WTC11 (cell line): ENCODE results near the gene TMEM144.

Source experiments
- GTF2I ChIP-seq: fragments of 250-450 bp; sonication (Bioruptor Pico); conservative IDR thresholded peaks from 2 replicates; pipeline ENCODE4 v1.4.0; 2021; ENCODE audit warnings: mild to moderate bottlenecking
- NFE2L1 ChIP-seq: sonication (generic); formaldehyde crosslinking; IDR thresholded peaks from 2 replicates; pipeline ENCODE4 v1.8.1; 2023; ENCODE audit warnings: missing genetic modification reagents
- TP53 ChIP-seq: sonication (generic); formaldehyde crosslinking; IDR thresholded peaks from 2 replicates; pipeline ENCODE4 v1.8.1; 2023; ENCODE audit warnings: mild to moderate bottlenecking, missing genetic modification reagents
- TF ChIP-seq, protein P1 (sequence below): fragments of 200-600 bp; IDR thresholded peaks from 2 replicates; pipeline ENCODE4 v1.8.0; 2022; ENCODE audit warnings: antibody characterized with exemption
- TF ChIP-seq, protein P2 (sequence below): sonication (generic); formaldehyde crosslinking; IDR thresholded peaks from 2 replicates; pipeline ENCODE4 v1.8.1; 2023; ENCODE audit warnings: mild to moderate bottlenecking, missing genetic modification reagents, moderate library complexity
- TF ChIP-seq, protein P3 (sequence below): sonication (generic); formaldehyde crosslinking; IDR thresholded peaks from 2 replicates; pipeline ENCODE4 v1.8.1; 2023; ENCODE audit warnings: mild to moderate bottlenecking, missing genetic modification reagents

DNA sequence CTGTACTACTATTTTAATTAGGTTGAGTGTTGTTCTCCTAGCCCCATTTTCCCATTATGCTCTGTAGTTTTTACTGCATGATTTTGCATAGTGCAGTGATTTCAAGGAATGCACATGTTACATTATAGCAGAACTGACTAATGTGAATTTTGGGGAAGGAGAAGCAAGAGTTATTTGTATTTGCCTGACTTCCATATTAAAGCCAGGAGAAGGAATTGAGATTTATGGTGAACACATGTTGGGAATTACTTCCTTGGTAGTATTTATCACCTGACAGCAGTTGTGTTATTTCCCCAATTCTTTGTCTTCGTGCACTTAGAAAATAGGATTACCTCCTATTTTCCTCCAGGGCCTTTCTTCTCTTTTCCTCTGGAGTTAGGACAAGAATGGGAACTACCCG lies 3.2 kb downstream of the TMEM144 start:
- TF ChIP-seq, protein P1, sequence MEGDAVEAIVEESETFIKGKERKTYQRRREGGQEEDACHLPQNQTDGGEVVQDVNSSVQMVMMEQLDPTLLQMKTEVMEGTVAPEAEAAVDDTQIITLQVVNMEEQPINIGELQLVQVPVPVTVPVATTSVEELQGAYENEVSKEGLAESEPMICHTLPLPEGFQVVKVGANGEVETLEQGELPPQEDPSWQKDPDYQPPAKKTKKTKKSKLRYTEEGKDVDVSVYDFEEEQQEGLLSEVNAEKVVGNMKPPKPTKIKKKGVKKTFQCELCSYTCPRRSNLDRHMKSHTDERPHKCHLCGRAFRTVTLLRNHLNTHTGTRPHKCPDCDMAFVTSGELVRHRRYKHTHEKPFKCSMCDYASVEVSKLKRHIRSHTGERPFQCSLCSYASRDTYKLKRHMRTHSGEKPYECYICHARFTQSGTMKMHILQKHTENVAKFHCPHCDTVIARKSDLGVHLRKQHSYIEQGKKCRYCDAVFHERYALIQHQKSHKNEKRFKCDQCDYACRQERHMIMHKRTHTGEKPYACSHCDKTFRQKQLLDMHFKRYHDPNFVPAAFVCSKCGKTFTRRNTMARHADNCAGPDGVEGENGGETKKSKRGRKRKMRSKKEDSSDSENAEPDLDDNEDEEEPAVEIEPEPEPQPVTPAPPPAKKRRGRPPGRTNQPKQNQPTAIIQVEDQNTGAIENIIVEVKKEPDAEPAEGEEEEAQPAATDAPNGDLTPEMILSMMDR, result no peak
- TF ChIP-seq NFE2L1 (CRISPR knock-in tag) (no peak), TP53 (no peak), GTF2I (no peak)
- TF ChIP-seq, protein P2, sequence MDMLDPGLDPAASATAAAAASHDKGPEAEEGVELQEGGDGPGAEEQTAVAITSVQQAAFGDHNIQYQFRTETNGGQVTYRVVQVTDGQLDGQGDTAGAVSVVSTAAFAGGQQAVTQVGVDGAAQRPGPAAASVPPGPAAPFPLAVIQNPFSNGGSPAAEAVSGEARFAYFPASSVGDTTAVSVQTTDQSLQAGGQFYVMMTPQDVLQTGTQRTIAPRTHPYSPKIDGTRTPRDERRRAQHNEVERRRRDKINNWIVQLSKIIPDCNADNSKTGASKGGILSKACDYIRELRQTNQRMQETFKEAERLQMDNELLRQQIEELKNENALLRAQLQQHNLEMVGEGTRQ (CRISPR knock-in tag), result no peak
- TF ChIP-seq, protein P3, sequence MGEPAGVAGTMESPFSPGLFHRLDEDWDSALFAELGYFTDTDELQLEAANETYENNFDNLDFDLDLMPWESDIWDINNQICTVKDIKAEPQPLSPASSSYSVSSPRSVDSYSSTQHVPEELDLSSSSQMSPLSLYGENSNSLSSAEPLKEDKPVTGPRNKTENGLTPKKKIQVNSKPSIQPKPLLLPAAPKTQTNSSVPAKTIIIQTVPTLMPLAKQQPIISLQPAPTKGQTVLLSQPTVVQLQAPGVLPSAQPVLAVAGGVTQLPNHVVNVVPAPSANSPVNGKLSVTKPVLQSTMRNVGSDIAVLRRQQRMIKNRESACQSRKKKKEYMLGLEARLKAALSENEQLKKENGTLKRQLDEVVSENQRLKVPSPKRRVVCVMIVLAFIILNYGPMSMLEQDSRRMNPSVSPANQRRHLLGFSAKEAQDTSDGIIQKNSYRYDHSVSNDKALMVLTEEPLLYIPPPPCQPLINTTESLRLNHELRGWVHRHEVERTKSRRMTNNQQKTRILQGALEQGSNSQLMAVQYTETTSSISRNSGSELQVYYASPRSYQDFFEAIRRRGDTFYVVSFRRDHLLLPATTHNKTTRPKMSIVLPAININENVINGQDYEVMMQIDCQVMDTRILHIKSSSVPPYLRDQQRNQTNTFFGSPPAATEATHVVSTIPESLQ (CRISPR knock-in tag), result no peak
